A375 (cell line): ENCODE results near the gene LRRC30. TPM values are rescaled to one million over a fixed set of nuclear protein-coding genes. Genes with fewer than 3 reads are reported as not detected.

ENCODE experiments used
- total RNA-seq: library from RNA; depleted of rRNA; stranded (reverse); fragments of >200 nt; shearing (Covaris generic); gene quantifications from 2 replicates; pipeline ENCODE4 v1.2.3, GENCODE V29; 2014; rRNA removed

Gene LRRC30
- not detected in 2 replicates for total RNA-seq

GRCh38 chr18:7230626-7231349, at the start of gene LRRC30:
Gene LRRC30 (plus strand): TSS chr18:7231089. CDS start chr18:7231139, 50 bp downstream.

Other genes with a start within 250 kb of the LRRC30 start
- 3.1 and 5.5 TPM in 2 replicates for gene LAMA1, start 113.3 kb upstream of the LRRC30 start, total RNA-seq